Large intestine (tissue), 3 donors: ENCODE results near the gene CNOT2. TPM values are rescaled to one million over a fixed set of nuclear protein-coding genes. Genes with fewer than 3 reads are reported as not detected.
"Not testable (repeated sequence)": the region's sequence is repeated elsewhere in the genome, so short reads cannot be mapped to it uniquely, and the experiment has no call there.

Experiments
- DNase-seq, 2 donors: peaks; one replicate each; pipeline versions ENCODE4 v3.0.0 to v3.0.0-alpha.2; 2013
- H3K27ac ChIP-seq: one replicate; pipeline ENCODE4 v1.5.1; 2013; ENCODE audit warnings: low read length
- H3K27me3 ChIP-seq: 2 replicates; pipeline ENCODE4 v1.6.1; 2013; ENCODE audit warnings: low read length; ENCODE audit not compliant: control insufficient read depth, insufficient read depth
- H3K36me3 ChIP-seq: 2 replicates; pipeline ENCODE4 v1.6.1; 2013; ENCODE audit warnings: low read length; ENCODE audit not compliant: control insufficient read depth, insufficient read depth
- H3K4me1 ChIP-seq: one replicate; pipeline ENCODE4 v1.6.1; 2013; ENCODE audit warnings: low read length; ENCODE audit not compliant: control insufficient read depth, insufficient read depth
- H3K4me3 ChIP-seq: one replicate; pipeline ENCODE4 v1.5.1; 2013; ENCODE audit warnings: low read length
- H3K9me3 ChIP-seq: one replicate; pipeline ENCODE4 v1.6.1; 2013; ENCODE audit warnings: mild to moderate bottlenecking, low read depth, low read length, moderate library complexity; ENCODE audit not compliant: control insufficient read depth
- WGBS: methylation state at CpG from one replicate; pipeline ENCODE4 v1.1.5; 2013; ENCODE audit warnings: low lambda C conversion rate; ENCODE audit not compliant: insufficient coverage; 5-methylcytosine and 5-hydroxymethylcytosine counted together
- polyA plus RNA-seq: library from polyadenylated mRNA; unstranded; fragments of 120-200 nt; gene quantifications from one replicate; pipeline ENCODE4 v1.2.1, GENCODE V29; 2013

CNOT2 gene
- polyA plus RNA-seq, 1 donor = 80.2 TPM

GRCh38 chr12:70383484-70383883 is 140.3 kb downstream of the CNOT2 start:
- no peak for DNase-seq
- H3K4me3 ChIP-seq = no peak overlapping the region
- H3K36me3 ChIP-seq = no peaks in the 10 kb centered on the region
- peaks cover 2% of the 10 kb centered on the region for H3K9me3 ChIP-seq
- no peaks in the 10 kb centered on the region for H3K4me1 ChIP-seq
- no peak overlapping the region for H3K27ac ChIP-seq
- H3K27me3 ChIP-seq = no peaks in the 10 kb centered on the region
- WGBS = 100% methylated on average over 1 of the region's 4 CpGs

GRCh38 chr12:70383886-70384285 is 140.7 kb downstream of the CNOT2 start:
- H3K4me1 ChIP-seq = no peaks in the 10 kb centered on the region
- H3K27me3 ChIP-seq = no peaks in the 10 kb centered on the region
- no peaks in the 10 kb centered on the region for H3K9me3 ChIP-seq
- no peaks in the 10 kb centered on the region for H3K36me3 ChIP-seq
- no peak overlapping the region for H3K4me3 ChIP-seq
- DNase-seq = no peak
- no CpG with 5 or more reads among the region's 3 CpGs for WGBS
- H3K27ac ChIP-seq = no peak overlapping the region

DNA sequence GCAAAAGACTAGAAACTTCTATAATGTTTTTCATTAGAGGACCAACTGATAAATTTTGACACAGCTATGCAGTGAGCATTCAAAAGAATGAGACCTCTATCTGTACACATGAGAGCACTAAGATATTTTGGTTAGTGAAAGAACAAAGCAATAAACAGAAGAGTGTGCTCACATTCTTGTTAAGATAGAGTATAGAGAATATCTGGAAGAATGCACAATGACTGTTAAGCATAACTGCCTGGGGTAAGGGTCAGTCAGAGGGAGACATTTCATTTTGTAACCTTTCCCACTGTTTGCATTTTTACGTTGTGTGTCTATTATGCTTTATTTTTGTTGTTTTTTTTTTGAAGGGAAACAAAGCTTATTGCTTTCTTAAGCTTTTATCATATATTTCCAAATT is 143.5 kb downstream of the CNOT2 start:
- no peak overlapping the region for H3K4me3 ChIP-seq
- H3K9me3 ChIP-seq = peaks cover 6% of the 10 kb centered on the region
- no peak overlapping the region for H3K27ac ChIP-seq
- WGBS = 17% methylated on average over 1 of the region's 1 CpG
- no peaks in the 10 kb centered on the region for H3K4me1 ChIP-seq
- no peaks in the 10 kb centered on the region for H3K36me3 ChIP-seq
- no peak for DNase-seq
- H3K27me3 ChIP-seq = no peaks in the 10 kb centered on the region

GRCh38 chr12:70389678-70390077 is 146.4 kb downstream of the CNOT2 start:
- WGBS = 100% methylated on average over 1 of the region's 2 CpGs
- DNase-seq = no peak
- H3K4me1 ChIP-seq = no peaks in the 10 kb centered on the region
- H3K27ac ChIP-seq = no peak overlapping the region
- no peak overlapping the region for H3K4me3 ChIP-seq
- no peaks in the 10 kb centered on the region for H3K36me3 ChIP-seq
- peaks cover 6% of the 10 kb centered on the region for H3K9me3 ChIP-seq
- no peaks in the 10 kb centered on the region for H3K27me3 ChIP-seq

DNA sequence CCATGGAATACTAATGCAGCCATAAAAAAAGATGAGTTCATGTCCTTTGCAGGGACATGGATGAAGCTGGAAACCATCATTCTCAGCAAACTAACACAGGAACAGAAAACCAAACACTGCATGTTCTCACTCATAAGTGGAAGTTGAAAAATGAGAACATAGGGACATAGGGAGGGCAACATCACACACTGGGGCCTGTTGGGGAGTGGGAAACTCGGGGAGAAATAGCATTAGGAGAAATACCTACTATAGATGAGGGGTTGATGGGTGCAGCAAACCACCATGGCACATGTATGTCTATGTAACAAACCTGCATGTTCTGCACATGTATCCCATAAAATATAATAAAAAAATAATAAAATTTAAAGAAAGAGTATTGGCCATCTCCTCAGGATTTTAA is 149.4 kb downstream of the CNOT2 start:
- not testable (repeated sequence) for H3K4me3 ChIP-seq, DNase-seq, H3K4me1 ChIP-seq, H3K27me3 ChIP-seq, H3K9me3 ChIP-seq, H3K36me3 ChIP-seq, H3K27ac ChIP-seq
- WGBS = no CpG with 5 or more reads among the region's 1 CpG

- peak; percentile 47 to 59 for DNase-seq
- no CpG with 5 or more reads among the region's 2 CpGs for WGBS
These were observed 150.7 kb downstream of the CNOT2 start for GRCh38 chr12:70393787-70394499.

GRCh38 chr12:70398002-70398401 is 154.8 kb downstream of the CNOT2 start:
- no peaks in the 10 kb centered on the region for H3K4me1 ChIP-seq
- no peak overlapping the region for H3K27ac ChIP-seq
- no peak for DNase-seq
- no peaks in the 10 kb centered on the region for H3K27me3 ChIP-seq
- H3K4me3 ChIP-seq = no peak overlapping the region
- H3K9me3 ChIP-seq = no peaks in the 10 kb centered on the region
- H3K36me3 ChIP-seq = no peaks in the 10 kb centered on the region

More at GRCh38 chr12:70393787-70394499, 150.7 kb downstream of the CNOT2 start:
- H3K4me3 ChIP-seq = no peak overlapping the region
- no peaks in the 10 kb centered on the region for H3K36me3 ChIP-seq
- H3K4me1 ChIP-seq = no peaks in the 10 kb centered on the region
- no peaks in the 10 kb centered on the region for H3K27me3 ChIP-seq
- H3K27ac ChIP-seq = no peak overlapping the region
- H3K9me3 ChIP-seq = peaks cover 6% of the 10 kb centered on the region

DNA sequence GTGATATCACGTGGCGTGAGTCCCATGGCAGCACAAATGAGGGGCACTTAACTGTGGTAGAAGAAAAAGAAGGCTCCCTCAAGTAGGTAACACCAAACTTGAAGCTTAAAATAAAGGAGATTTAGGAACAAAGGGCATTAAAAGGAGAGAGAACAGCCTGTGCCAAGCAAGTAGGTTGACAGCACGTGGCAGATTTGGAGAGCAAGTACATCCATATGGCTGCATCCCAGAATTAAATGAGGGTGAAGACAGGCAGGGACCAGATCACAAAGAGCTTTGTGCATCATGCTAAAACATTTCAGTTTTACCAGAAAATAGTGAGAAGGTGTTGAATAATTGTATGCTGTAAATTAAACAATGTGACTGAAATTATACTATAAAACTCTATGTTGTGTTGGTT is 155.6 kb downstream of the CNOT2 start:
- no peaks in the 10 kb centered on the region for H3K36me3 ChIP-seq
- H3K27me3 ChIP-seq = no peaks in the 10 kb centered on the region
- H3K4me3 ChIP-seq = no peak overlapping the region
- no CpG with 5 or more reads among the region's 3 CpGs for WGBS
- DNase-seq = no peak
- no peaks in the 10 kb centered on the region for H3K4me1 ChIP-seq
- H3K9me3 ChIP-seq = no peaks in the 10 kb centered on the region
- H3K27ac ChIP-seq = no peak overlapping the region

DNA sequence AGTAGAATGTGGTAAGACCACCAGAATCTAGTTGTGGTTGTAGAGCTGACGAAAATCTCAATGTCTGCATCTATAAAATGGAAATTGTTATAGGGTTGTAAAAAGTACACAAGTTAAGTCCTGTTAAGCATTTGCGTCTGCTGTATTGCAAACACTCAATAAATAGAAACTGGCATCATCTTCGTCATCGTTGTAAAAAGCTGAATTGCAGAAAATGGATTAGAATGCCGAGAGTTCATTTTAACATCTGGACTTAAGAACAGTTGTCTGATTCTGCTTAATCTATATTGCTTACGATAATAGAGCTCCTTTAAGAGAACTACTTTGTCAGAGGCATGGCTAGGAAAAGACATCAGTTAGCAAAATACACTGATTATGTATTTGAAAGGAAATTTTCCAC is 156.1 kb downstream of the CNOT2 start:
- Histone ChIP-seq H3K9me3 (no peaks in the 10 kb centered on the region), H3K4me1 (no peaks in the 10 kb centered on the region)
- 100% methylated on average over 2 of the region's 6 CpGs for WGBS

DNA sequence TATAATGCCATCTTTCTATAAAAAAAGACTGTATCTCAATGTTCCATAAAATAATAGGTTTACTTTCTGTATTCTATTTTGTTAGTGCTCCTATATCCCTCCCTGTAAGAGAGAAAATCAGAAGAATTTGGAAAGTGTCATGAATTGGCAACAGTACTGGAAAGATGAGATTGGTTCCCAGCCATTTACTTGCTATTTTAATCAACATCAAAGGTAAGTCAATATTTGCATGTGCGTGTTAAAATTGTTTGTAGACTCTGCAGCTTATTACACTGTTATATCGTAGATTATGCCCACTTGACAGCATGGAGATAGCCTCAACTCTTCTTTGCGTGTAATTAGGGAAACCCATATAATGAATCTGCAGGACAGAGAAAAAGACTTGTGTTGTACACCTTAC is 156.9 kb downstream of the CNOT2 start:
- H3K27ac ChIP-seq = no peak overlapping the region
- H3K27me3 ChIP-seq = no peaks in the 10 kb centered on the region
- H3K4me3 ChIP-seq = no peak overlapping the region
- H3K9me3 ChIP-seq = no peaks in the 10 kb centered on the region
- DNase-seq = no peak
- no peaks in the 10 kb centered on the region for H3K36me3 ChIP-seq
- WGBS = no CpG with 5 or more reads among the region's 3 CpGs
- no peaks in the 10 kb centered on the region for H3K4me1 ChIP-seq

More for the DNA sequence above, 156.1 kb downstream of the CNOT2 start:
- no peak for DNase-seq
- Histone ChIP-seq H3K27ac (no peak overlapping the region), H3K36me3 (no peaks in the 10 kb centered on the region), H3K4me3 (no peak overlapping the region), H3K27me3 (no peaks in the 10 kb centered on the region)

GRCh38 chr12:70402597-70402996 is 159.4 kb downstream of the CNOT2 start:
- no CpG with 5 or more reads among the region's 1 CpG for WGBS
- Histone ChIP-seq H3K36me3 (no peaks in the 10 kb centered on the region), H3K27ac (no peak overlapping the region), H3K4me1 (no peaks in the 10 kb centered on the region), H3K27me3 (no peaks in the 10 kb centered on the region), H3K4me3 (no peak overlapping the region), H3K9me3 (no peaks in the 10 kb centered on the region)
- DNase-seq = no peak
